Osteocyte (in vitro differentiated cells): ENCODE results near the gene CNKSR1. TPM values are rescaled to one million over a fixed set of nuclear protein-coding genes. Genes with fewer than 3 reads are reported as not detected.

Experiments used
- DNase-seq: peaks from one replicate; pipeline ENCODE4 v3.0.0; 2021; ENCODE audit warnings: mixed read lengths; ENCODE audit not compliant: unreplicated experiment; ENCODE audit errors: extremely low spot score
- H3K27ac Mint-ChIP-seq: one replicate; pipeline ENCODE4 v1.8.0; 2021; ENCODE audit warnings: mild to moderate bottlenecking, mixed read lengths; ENCODE audit not compliant: unreplicated experiment
- H3K27me3 Mint-ChIP-seq: one replicate; pipeline ENCODE4 v1.8.0; 2021; ENCODE audit warnings: mixed read lengths; ENCODE audit not compliant: unreplicated experiment
- H3K36me3 Mint-ChIP-seq: one replicate; pipeline ENCODE4 v1.8.0; 2021; ENCODE audit warnings: mixed read lengths; ENCODE audit not compliant: unreplicated experiment
- H3K4me1 Mint-ChIP-seq: one replicate; pipeline ENCODE4 v1.8.0; 2021; ENCODE audit warnings: mixed read lengths; ENCODE audit not compliant: unreplicated experiment
- H3K4me3 Mint-ChIP-seq: one replicate; pipeline ENCODE4 v1.8.0; 2021; ENCODE audit warnings: mild to moderate bottlenecking, moderate library complexity, mixed read lengths; ENCODE audit not compliant: unreplicated experiment
- H3K9me3 Mint-ChIP-seq: one replicate; pipeline ENCODE4 v1.8.0; 2021; ENCODE audit warnings: mixed read lengths; ENCODE audit not compliant: unreplicated experiment
- CTCF ChIP-seq: fragments of 200-600 bp; sonication (generic); IDR thresholded peaks from 2 replicates; pipeline ENCODE4 v1.5.0; 2021; ENCODE audit warnings: antibody characterized with exemption, mild to moderate bottlenecking, moderate library complexity
- total RNA-seq: library from RNA; stranded (reverse); gene quantifications from 2 replicates; pipeline ENCODE4 v1.2.1, GENCODE V29; 2021

CNKSR1 gene
- total RNA-seq, 1 donor from 2014 or later, result 1.1 TPM

GRCh38 chr1:26145960-26146294 lies 31.4 kb upstream of the CNKSR1 start:
- no peaks in the 10 kb centered on the region for H3K36me3 Mint-ChIP-seq
- peaks cover 29% of the 10 kb centered on the region for H3K27me3 Mint-ChIP-seq
- DNase-seq, result no peak
- no peaks in the 10 kb centered on the region for H3K9me3 Mint-ChIP-seq
- no peak overlapping the region for H3K27ac Mint-ChIP-seq
- no peak for TF ChIP-seq CTCF
- peaks cover 2% of the 10 kb centered on the region for H3K4me1 Mint-ChIP-seq
- no peak overlapping the region for H3K4me3 Mint-ChIP-seq

- Mint-ChIP-seq H3K27ac (no peak overlapping the region), H3K27me3 (peaks cover 42% of the 10 kb centered on the region), H3K9me3 (no peaks in the 10 kb centered on the region), H3K4me3 (no peak overlapping the region), H3K36me3 (no peaks in the 10 kb centered on the region), H3K4me1 (peaks cover 2% of the 10 kb centered on the region)
- TF ChIP-seq CTCF, result no peak
- peak; percentile 66 for DNase-seq
Measured at GRCh38 chr1:26148887-26149286, 28.4 kb upstream of the CNKSR1 start.

GRCh38 chr1:26153966-26154532 lies 23.2 kb upstream of the CNKSR1 start:
- peaks cover 48% of the 10 kb centered on the region for H3K27me3 Mint-ChIP-seq
- H3K27ac Mint-ChIP-seq, result no peak overlapping the region
- no peaks in the 10 kb centered on the region for H3K36me3 Mint-ChIP-seq
- peaks cover 10% of the 10 kb centered on the region for H3K4me1 Mint-ChIP-seq
- TF ChIP-seq CTCF, result no peak
- DNase-seq, result no peak
- H3K9me3 Mint-ChIP-seq, result no peaks in the 10 kb centered on the region
- H3K4me3 Mint-ChIP-seq, result no peak overlapping the region

GRCh38 chr1:26154750-26155149 lies 22.5 kb upstream of the CNKSR1 start:
- no peak for DNase-seq
- no peak for TF ChIP-seq CTCF
- H3K36me3 Mint-ChIP-seq, result no peaks in the 10 kb centered on the region
- H3K4me3 Mint-ChIP-seq, result no peak overlapping the region
- H3K4me1 Mint-ChIP-seq, result peaks cover 10% of the 10 kb centered on the region
- no peaks in the 10 kb centered on the region for H3K9me3 Mint-ChIP-seq
- H3K27me3 Mint-ChIP-seq, result peaks cover 46% of the 10 kb centered on the region
- H3K27ac Mint-ChIP-seq, result no peak overlapping the region

GRCh38 chr1:26155370-26156284 lies 21.7 kb upstream of the CNKSR1 start:
- peaks cover 10% of the 10 kb centered on the region for H3K4me1 Mint-ChIP-seq
- no peaks in the 10 kb centered on the region for H3K9me3 Mint-ChIP-seq
- no peak for DNase-seq
- H3K27me3 Mint-ChIP-seq, result peaks cover 40% of the 10 kb centered on the region
- TF ChIP-seq CTCF, result no peak
- no peaks in the 10 kb centered on the region for H3K36me3 Mint-ChIP-seq
- H3K4me3 Mint-ChIP-seq, result no peak overlapping the region
- no peak overlapping the region for H3K27ac Mint-ChIP-seq
